NCI-H2227 (cell line): ENCODE results near the gene ASPG.
"Not testable (repeated sequence)": the region's sequence is repeated elsewhere in the genome, so short reads cannot be mapped to it uniquely, and the experiment has no call there.

Experiments used
- DNase-seq: peaks from one replicate; lab custom pipeline; 2025; ENCODE audit not compliant: unreplicated experiment; lab: John Stamatoyannopoulos, UW

The ASPG gene

DNA sequence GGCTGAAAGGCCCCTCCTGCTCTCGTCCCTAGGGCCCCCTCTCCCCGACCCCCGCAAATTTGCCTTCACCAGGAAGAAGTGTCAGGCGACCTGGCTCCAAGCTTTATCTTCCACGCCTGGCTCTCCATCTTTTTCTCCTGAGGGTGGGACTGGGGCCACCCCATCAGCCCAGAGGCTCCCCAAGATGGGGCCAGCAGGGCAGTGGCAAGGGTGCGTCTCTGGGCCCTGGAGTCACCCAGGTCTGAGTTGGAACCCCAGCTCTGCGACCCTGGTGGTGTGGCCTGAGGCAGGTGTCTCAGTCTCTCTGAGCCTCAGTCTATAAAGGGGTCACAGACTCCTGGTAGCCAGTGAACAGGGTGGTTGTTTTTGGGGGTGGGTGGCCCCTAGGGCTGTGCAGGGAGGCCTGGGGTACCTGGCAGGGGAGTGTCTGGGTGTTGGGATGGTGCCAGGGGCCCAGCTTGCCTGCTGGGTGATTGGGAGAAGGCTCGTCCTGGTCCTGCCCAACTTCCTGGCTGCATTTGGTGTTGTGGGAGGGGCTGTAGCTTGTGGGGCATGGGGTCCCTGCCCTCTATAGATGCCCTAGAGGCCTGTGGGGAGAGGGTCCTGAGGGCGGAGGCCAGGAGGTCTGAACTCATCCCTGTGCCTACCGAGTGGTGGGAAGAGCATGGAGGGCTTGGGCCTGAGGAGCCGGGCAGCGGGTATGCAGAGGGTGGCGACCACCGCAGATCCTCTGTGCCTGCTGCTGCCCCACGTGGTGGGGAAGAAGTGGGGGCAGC lies 60.5 kb downstream of the ASPG start:
- DNase-seq, result no peak

DNA sequence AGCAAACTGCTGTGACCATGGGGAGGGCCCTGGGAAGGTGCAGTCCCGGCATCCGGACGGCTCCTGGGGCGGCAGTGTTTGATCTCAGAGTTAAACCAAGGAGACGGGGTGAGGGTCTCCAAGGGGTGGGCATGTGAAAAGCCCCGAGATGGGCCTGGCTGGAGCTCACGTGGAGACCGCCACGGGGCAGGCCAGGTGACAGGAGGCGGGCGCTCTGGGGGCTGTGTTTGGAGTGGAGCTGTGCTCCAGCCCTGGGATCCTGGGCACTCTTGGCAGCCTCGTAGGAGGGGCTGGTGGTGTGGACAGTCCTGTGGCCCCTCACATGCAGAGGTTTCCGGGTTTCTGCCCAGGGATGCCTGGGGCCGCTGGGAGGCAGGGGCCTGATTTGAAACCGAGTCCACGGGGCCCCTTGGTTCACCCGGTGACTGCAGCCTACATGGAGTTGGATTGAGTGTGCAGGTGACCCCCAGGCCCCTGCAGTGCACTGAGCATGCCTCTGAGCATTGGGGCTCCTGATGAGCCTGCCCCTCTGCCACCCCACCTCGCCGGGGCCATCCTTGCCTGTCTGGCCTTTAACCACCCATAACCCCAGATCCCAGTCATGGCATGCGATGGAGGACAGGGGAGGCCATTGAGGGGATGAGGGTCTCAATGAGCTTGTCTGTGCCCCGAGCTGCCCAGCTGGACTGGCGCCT lies 61.3 kb downstream of the ASPG start:
- DNase-seq, result no peak

DNA sequence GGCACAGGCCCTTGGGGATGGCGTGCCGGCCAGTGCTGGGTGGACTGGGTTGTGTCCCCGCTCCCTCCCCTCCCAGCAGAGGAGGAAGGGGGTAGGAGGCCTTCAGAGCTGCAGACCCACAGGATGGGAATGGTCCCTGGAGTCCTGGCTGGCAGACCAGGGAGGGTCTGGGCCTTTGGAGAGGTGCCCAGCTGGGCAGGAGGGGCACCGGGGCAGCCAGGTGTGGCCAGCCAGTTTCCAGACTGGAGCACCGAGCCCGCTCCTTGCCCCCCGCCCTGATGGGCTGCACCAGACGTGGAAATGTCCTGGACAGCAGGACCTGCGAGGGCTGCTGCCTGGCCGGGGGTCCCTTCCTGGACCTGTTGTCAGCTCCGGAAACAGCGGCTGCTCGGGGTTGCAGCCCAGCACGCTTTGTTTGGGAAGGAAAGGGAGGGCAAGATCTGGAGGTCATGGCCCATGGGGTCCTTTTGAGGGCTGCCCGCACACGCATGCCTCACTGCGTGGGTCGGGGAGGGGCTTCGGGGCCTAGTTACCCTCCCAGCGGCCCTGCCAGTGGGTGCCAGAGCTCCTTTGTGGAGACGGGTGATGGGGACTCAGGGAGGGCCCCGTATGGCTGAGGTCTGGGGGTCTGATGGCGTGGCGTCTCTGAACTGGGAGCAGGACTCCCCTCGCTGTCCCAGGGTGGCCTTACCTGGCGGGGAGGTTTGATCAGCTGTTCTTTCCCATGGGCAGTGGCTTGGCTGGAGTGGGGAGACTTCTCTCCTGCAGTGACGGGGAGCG lies 62.0 kb downstream of the ASPG start:
- no peak for DNase-seq

DNA sequence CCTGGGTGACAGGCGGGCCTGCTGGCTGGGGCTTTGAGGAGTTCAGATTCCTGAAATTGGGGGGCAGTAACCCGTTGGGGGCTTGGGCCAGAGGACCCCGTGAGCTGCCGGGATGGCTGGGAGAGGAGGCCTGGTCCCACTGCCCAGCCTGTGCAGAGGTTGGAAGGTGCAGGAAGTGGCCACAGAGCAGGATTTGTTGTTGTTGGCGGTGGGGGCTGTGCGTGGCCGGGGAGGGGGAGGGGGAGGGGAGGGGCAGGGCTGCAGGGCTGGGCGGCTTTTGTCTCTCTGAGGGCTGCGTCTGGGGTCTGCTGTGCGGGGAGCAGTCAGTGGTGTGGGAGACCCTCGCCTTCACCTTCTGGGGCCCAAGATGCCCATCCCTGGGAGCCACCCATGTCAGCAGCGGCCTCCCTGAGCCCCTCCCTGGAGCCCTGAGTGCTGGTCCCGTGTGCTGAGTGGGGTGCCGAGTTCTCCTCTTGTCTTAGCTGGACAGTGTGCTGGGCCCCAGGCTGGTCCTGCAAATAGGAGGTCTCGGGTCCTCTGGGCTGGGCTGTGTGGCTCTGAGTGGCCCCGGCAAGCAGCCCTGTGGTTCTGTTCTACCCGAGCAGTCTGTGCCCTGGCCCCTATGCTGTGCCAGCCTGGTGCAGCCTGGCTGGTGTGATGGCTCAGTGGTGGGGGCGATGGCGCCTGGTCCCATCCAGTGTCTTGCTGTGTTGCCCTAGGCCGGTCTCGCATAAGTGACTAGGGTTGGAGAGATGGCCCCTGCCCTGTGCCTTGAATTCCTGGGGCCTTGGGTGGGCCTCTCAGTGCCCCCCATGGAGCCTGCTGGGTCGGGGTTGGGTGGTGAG lies 63.2 kb downstream of the ASPG start:
- DNase-seq, result no peak

DNA sequence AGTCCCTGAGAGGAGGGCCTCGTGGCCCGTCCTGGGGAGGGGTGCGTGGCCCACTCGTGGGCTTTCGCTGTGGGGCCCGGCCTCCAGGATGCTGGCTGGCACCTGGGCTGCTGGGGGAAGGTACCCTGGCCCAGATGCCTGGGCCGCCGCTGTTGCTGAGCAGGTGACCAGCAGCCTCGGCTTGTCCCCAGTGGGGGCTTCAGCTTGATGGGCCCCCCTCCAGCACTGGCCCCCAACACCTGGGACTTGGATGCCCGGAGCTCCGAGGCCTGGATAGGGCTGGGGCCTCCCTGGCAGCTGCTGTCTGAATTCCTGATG lies 63.7 kb downstream of the ASPG start:
- DNase-seq, result no peak

DNA sequence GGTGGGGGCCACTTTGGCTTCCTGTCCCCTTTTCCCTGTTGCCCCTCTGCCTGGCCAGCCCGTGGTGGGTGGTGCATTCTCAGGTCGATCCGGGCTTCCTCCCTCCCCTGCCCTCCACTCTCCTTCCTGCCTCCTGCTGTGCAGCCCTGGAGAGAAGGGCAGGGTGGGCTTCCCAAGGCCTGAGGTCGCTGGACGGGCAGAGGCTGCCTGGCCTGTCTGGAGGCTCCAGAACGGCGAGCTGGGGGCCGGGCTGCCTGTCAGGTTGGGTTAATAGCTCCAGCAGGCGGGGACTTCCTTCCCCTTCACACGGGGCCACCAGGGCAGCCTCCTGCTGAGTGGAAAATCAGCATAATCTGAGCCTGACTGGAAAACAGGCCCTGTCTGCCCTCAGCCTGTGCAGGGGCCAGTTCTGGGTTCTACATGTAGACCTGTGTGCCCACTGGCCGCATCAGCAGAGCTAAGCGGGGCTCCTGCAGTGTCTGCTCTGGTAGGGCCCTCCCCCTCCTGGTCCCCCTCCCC lies 64.2 kb downstream of the ASPG start:
- DNase-seq, result peak; percentile 70

DNA sequence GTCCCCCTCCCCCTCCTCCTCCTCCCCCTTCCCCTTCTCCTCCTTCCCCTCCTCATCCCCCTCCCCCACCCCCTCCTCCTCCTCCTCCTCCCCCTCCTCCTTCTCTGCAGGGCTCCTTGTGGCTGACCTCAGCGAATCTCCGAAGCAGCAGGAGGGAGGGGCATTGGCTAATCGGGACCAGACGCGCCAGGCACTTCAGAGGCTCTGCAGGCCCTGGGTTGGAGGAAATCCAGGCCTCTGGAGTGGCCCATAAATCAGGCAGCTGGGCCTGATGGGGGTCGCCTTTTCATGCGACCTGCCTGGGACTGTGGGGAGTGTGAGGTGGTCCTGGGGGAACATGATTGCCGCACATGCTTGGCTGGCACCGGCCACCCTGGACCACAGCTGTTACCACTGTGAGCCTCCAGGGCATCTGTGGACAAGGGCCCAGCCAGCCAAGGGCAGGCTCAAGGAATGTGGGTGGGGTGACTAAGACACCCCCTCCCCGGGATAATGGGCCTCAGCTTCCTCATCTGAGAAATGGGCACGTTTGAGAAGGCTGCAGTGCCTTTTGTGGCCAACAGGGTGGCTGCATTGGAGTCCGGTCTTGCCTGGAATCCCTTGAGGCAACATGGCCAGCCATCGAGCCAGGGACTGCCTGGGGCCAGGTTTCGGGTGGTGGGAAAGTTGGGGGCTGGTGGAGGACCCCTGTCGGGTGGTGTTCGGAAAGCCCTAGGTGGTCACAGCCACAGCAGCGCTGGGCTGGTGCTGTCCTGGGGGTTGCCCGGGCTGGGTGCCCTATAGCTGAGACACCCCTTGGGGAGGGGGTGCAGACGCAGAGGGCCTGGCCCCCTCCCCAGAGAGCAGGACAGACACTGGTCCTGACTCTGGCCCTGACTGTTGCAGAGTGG lies 64.9 kb downstream of the ASPG start:
- DNase-seq, result peak; percentile 83

DNA sequence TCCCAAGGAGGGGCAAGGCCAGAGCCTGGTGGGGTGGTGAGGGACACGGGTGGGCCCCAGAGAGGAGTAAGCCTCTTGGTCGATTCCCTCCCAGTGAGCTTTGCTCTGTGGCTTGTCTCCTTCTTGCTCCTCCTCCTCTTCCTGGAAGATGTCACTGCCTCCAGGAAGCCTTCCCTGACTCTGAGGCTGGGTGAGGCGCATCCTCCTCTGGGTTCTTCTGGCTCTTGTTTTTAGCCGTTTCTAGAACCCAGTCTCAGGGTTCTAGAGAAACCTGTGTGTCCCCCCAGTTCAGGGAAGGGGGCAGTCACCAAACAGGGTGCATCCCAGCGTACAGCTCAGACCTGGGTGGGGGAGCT lies 65.5 kb downstream of the ASPG start:
- DNase-seq, result no peak

DNA sequence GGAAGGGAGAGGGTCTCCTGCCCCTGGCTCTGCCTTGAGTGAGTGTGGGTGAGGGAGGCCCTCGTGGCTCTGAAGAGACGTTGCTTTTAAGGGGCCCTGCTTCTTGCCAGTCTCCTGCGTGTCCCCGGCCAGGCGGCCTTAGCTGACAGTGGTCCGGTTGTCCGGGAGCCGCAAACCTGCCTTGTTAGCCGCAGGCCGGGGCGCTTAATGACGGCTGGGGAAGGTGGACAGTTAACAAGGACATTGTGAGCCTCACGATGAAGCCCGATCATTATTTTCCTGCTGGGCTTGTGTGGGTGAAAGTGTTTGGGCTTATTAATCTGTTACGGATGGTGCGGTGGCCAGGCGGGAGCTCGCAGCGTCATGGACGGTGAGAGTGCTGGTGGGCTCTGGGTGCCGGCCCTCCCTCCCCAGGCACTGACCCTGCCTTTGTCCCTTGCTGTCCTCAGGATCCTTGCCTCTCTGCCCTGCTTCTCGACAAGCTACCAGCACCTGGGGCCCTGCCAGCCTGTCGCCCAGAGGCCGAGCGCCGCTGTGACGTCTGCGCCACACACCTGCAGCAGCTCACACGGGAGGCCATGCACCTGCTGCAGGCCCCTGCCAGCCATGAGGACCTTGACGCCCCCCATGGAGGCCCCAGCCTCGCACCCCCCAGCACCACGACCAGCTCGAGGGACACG lies 66.2 kb downstream of the ASPG start:
- DNase-seq, result peak; percentile 35

DNA sequence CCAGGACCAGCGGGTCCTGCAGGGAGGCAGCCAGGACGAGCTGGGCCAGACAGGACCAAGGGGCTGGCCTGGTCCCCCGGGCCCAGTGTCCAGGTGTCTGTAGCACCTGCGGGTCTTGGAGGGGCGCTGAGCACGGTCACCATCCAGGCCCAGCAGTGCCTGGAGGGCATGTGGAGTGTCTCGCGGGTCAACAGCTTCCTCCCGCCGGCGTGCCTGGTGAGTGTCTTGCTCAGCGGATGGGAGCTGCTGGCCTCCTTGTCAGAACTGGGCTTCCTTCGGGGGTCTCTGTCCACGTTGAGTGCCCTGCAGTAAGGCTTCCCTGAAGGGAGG lies 66.7 kb downstream of the ASPG start:
- no peak for DNase-seq

DNA sequence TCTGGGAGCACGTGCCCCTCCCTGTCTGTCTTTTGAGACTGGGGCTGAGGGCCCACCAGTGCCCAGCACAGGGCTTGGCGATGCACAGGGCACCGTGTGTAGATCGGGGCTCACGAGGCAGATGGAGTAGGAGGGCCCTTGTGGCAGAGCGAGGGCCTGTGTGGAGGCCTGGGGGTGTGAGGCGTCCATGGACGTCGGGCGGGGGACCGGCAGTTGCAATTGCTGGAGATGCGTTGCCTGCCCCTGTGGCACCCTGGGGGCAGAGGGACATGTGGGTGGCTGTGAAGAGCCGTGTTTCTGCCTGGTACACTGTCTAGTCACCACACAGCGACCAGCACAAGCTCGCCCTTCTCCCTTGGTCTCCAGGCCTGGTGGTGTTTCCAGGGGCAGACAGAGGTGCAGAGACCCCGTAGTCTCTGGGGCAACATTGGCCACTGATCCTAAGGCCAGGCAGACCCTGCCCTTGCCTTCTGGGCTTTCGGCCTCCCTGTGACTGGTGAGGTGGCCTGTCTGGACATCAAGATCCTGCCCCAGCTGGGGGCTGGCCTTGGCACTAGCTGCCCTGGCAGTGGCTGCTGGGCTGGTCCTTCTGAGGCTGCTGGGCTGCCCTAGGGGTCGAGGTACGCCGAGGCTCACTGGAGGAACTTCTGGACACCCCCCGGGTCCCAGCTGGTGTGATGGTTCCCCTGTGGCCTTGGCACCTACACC lies 67.3 kb downstream of the ASPG start:
- DNase-seq, result no peak

DNA sequence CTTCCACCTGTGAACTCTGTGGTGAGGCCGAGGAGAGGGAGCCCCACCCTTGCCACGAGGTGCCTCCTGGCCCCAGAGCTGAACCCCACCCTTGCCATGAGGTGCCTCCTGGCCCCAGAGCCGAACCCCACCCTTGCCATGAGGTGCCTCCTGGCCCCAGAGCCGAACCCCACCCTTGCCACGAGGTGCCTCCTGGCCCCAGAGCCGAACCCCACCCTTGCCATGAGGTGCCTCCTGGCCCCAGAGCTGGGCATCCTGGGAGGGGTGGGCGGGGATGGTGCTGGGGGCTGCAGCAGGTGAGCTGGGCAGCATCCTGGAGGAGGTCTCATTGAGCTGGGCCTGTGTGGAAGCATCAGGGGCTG lies 67.9 kb downstream of the ASPG start:
- not testable (repeated sequence) for DNase-seq

DNA sequence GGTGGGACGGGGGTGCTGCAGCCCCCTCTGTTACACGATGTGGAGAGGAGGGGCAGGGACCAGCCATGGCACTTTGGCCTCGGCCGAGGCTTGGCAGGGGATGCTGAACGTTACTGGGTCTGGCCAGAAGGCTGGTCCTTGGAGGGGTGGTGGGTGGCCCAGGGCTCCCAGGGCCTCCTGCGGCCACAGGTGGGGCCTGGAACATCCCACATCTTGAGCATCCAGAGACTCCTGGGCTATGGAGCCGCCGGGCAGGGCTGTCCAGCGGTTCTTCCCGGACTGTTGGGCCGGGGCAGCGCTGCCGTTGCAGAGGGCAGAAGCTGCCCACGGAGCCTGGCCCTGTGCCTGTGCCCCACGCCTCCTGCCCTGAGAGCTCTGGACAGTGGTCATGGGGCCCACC lies 68.7 kb downstream of the ASPG start:
- no peak for DNase-seq

DNA sequence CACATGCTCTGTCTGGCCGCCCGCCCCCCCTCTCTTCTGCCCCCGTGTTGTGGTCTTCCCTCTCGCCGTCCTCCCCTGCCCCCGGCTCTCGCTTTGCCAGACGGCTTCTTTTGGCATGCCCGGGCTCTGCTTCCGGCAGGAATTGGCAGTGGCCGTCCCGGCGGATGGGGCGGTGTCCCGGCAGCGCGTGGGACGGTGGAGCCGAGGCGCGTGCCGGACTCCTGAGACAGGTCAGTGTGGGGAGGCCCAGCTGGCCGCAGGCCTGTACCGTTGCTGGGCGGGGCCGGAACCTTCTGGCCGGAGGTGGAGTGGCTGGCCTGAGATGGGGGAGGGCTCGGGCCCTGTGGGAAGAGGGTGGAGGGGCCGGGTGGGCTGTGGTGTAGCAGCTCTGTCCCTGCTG lies 70.0 kb downstream of the ASPG start:
- no peak for DNase-seq

DNA sequence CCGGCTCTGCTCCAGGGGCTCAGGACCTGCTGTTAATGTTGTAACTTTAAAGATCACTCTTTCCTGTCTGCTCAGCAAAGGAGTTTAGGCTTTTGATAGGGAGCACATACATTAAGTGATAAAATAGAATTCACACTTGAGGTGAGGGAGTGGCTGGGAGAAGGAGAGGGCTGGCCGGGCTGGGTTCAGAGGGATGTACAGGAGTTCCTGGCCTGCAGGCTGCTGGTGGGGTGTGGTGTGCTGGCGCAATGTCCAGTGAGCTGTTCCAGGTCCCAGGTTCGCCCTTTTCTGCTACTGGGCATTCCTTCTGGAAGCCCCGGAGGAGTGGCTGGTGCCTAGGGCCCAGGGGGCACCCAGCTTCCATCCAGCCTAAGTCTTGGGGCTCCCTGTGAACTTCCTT lies 70.6 kb downstream of the ASPG start:
- no peak for DNase-seq

DNA sequence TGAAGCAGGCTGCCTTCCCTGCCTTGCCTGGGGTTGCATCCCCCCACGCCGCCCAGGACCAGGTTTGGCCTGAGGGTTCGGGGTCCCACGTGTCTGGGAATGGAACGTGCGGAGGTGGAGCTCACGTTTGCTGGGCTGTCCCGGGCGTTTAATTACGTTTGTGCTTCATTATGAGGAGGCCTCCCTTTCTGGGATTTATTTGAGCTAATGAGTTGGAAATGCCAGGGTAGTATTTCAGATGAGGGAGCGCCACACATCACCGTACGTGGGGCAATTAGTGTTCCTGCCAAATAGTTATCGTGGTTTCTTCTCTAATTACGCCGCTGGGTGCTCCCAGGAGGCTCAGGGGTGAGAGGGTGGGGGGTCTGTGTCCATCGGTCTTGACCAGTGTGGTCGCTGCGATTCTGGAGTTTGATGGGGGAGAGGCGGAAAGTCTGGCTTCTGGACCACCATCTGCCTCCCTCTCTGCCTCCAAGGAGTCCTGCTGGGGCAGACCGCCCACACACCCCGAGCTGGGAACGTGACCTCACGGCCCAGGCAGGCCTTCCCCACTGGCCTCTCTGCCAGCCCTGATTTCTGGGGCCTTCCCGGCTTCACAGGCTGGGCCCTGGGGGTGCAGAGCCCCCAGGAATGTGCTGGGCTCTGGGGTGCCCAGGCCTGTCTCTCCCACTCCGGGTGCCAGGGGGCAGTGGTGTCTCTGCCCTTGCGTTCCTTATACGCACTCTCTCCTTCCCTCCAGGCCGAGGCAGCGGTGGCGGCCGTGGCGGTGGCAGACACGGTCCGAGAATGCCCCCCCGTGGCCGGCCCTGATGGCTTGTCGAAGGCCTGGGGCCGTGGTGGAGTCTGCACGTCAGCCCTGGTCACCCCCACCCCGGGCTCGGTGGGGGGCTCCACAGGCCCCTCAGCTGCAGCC lies 71.8 kb downstream of the ASPG start:
- no peak for DNase-seq

DNA sequence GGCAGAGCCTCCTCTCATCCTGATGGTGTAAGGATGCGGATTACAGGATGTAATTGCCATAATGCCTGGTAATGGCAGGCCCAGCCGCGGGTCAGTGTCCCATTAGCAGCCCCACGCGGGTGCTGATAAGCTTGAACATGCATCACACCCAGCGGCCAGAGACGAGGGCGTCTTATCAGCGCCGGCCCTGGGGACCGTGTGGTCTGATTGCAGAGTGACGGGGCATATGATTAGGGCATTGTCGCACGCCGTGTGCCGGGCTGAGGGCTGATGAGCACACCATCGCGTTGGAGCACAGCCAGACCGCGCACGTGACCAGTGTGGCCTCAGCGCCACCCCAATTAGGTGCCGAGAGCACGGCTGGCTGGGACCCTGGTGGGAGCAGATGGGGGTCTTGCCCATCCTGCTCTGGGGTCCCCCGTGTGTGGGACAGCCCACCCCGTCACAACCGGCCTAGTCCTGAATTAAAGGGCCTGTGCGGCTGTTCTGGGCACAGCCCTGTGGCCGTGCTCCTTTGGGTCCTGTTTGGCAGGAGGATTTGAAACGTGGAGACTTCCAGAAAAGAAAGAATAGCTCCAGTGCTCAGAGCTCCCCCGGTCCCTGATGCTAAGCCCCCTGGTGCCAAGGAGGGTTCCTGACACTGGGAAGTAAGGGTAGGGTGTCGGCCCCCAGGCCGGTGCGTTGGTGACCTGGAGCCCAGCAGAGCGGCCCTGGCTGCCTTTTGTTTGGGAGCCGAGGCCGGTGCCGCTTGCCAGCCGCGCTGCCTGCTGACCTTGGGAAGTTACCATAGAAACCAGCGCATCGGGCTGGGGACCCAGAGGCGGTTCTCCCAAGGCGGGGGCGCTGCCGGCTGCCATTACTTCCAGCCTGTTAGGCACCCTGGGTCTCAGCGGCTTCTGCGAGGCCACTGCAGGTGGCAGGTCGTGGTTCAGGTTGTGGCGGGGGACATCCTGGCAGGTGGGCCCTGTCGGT lies 73.6 kb downstream of the ASPG start:
- peak; percentile 63 for DNase-seq
